Thyroid gland (tissue), 4 donors: ENCODE data around the gene ZDHHC11B.
"Not testable (repeated sequence)": the region's sequence is repeated elsewhere in the genome, so short reads cannot be mapped to it uniquely, and the experiment has no call there.

ENCODE experiments used
- CTCF ChIP-seq, 6 experiments: fragments of 200-600 bp in 3 of 6; fragments of 450-650 bp in 3 of 6; sonication (generic) in 3 of 6; IDR thresholded peaks; one replicate each; pipeline ENCODE4 v1.5.1; 2016 to 2019; ENCODE audit warnings: antibody characterized with exemption in 6 of 6, mild to moderate bottlenecking in 2 of 6, inconsistent platforms in 1 of 6, moderate library complexity in 1 of 6
- POLR2A ChIP-seq, 2 donors: fragments of 450-650 bp; IDR thresholded peaks; one replicate each; pipeline ENCODE4 v1.6.1; 2017; ENCODE audit warnings: antibody characterized with exemption in 2 of 2, mild to moderate bottlenecking in 2 of 2, moderate library complexity in 1 of 2

GRCh38 chr5:798505-799138, 14.1 kb upstream of the ZDHHC11B start:
- TF ChIP-seq CTCF, POLR2A (IDR thresholded peaks at IDR 0.05): not testable (repeated sequence)
